KOPT-K1 (cell line): ENCODE measurements around the gene PER1.

Experiments
- H3K27ac ChIP-seq: fragments of 200-600 bp; sonication (generic); 2 replicates; pipeline ENCODE4 v1.5.1; 2016; ENCODE audit warnings: antibody characterized with exemption, mild to moderate bottlenecking, low read depth, low read length; ENCODE audit not compliant: poor library complexity, severe bottlenecking
- H3K36me3 ChIP-seq: fragments of 200-600 bp; sonication (generic); 2 replicates; pipeline ENCODE4 v1.5.1; 2017; ENCODE audit warnings: antibody characterized with exemption, mild to moderate bottlenecking, low read length, moderate library complexity; ENCODE audit not compliant: insufficient read depth
- H3K9me3 ChIP-seq: fragments of 200-600 bp; sonication (generic); 2 replicates; pipeline ENCODE4 v1.5.1; 2017; ENCODE audit warnings: antibody characterized with exemption, low read length, mild to moderate bottlenecking; ENCODE audit not compliant: insufficient read depth, poor library complexity, severe bottlenecking

The PER1 gene

GRCh38 chr17:8151641-8152111, 528 bp downstream of the PER1 start:
- H3K9me3 ChIP-seq = no peaks in the 10 kb centered on the region
- peak overlapping the region; percentile 71 for H3K27ac ChIP-seq
- H3K36me3 ChIP-seq = peaks cover 33% of the 10 kb centered on the region

GRCh38 chr17:8151120-8151640, 1.0 kb downstream of the PER1 start:
- Histone ChIP-seq H3K36me3 (peaks cover 38% of the 10 kb centered on the region), H3K9me3 (no peaks in the 10 kb centered on the region)

GRCh38 chr17:8150194-8151119, 1.7 kb downstream of the PER1 start:
- Histone ChIP-seq H3K36me3 (peaks cover 46% of the 10 kb centered on the region), H3K27ac (peak overlapping the region; percentile 71), H3K9me3 (no peaks in the 10 kb centered on the region)

More at GRCh38 chr17:8151120-8151640, 1.0 kb downstream of the PER1 start:
- peak overlapping the region; percentile 71 for H3K27ac ChIP-seq

GRCh38 chr17:8149419-8150193, 2.6 kb downstream of the PER1 start:
- Histone ChIP-seq H3K27ac (no peak overlapping the region), H3K36me3 (peaks cover 54% of the 10 kb centered on the region), H3K9me3 (no peaks in the 10 kb centered on the region)

- H3K27ac ChIP-seq = no peak overlapping the region
- H3K36me3 ChIP-seq = peaks cover 65% of the 10 kb centered on the region
- no peaks in the 10 kb centered on the region for H3K9me3 ChIP-seq
Observed at GRCh38 chr17:8148560-8148959, 3.6 kb downstream of the PER1 start.

- H3K9me3 ChIP-seq = no peaks in the 10 kb centered on the region
- no peak overlapping the region for H3K27ac ChIP-seq
- H3K36me3 ChIP-seq = peaks cover 71% of the 10 kb centered on the region
Observed at GRCh38 chr17:8147805-8148404, 4.3 kb downstream of the PER1 start.

GRCh38 chr17:8147141-8147804, 4.9 kb downstream of the PER1 start:
- no peak overlapping the region for H3K27ac ChIP-seq
- H3K9me3 ChIP-seq = no peaks in the 10 kb centered on the region
- H3K36me3 ChIP-seq = peaks cover 77% of the 10 kb centered on the region

- H3K36me3 ChIP-seq = peaks cover 84% of the 10 kb centered on the region
- no peak overlapping the region for H3K27ac ChIP-seq
- no peaks in the 10 kb centered on the region for H3K9me3 ChIP-seq
Observed at GRCh38 chr17:8146381-8147140, 5.6 kb downstream of the PER1 start.

- peaks cover 92% of the 10 kb centered on the region for H3K36me3 ChIP-seq
- no peak overlapping the region for H3K27ac ChIP-seq
- H3K9me3 ChIP-seq = no peaks in the 10 kb centered on the region
Observed at GRCh38 chr17:8145811-8146210, 6.4 kb downstream of the PER1 start.

- Histone ChIP-seq H3K36me3 (peaks cover 96% of the 10 kb centered on the region), H3K27ac (no peak overlapping the region), H3K9me3 (no peaks in the 10 kb centered on the region)
Observed at GRCh38 chr17:8144401-8145231, 7.6 kb downstream of the PER1 start.

- H3K36me3 ChIP-seq = peaks cover 88% of the 10 kb centered on the region
- H3K9me3 ChIP-seq = no peaks in the 10 kb centered on the region
- H3K27ac ChIP-seq = no peak overlapping the region
Observed at GRCh38 chr17:8143581-8144400, 8.4 kb downstream of the PER1 start.

- H3K9me3 ChIP-seq = no peaks in the 10 kb centered on the region
- peaks cover 81% of the 10 kb centered on the region for H3K36me3 ChIP-seq
- no peak overlapping the region for H3K27ac ChIP-seq
Observed at GRCh38 chr17:8142887-8143580, 9.2 kb downstream of the PER1 start.
